ENCODE measurements around the gene KCNJ8.

DNA sequence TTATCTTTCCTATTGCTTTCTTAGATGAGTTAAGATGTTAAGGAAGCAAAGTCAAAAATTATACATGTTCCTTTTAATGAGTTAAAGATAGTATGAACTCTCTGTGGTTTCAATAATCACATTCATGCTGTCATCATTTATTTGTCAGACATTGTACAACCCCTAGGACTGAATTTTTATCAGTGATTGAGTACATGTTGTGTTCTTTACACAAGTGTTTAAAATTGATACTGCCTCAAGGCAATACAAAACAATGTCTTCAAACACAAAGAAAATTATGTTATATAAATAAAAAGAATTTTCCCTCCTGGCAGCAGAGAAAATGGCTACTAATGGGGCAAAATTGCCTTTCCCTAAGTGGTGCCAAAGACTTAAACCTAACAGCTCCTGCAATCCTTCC, 34.6 kb upstream of the KCNJ8 start:
- TF ChIP-seq, protein P1, sequence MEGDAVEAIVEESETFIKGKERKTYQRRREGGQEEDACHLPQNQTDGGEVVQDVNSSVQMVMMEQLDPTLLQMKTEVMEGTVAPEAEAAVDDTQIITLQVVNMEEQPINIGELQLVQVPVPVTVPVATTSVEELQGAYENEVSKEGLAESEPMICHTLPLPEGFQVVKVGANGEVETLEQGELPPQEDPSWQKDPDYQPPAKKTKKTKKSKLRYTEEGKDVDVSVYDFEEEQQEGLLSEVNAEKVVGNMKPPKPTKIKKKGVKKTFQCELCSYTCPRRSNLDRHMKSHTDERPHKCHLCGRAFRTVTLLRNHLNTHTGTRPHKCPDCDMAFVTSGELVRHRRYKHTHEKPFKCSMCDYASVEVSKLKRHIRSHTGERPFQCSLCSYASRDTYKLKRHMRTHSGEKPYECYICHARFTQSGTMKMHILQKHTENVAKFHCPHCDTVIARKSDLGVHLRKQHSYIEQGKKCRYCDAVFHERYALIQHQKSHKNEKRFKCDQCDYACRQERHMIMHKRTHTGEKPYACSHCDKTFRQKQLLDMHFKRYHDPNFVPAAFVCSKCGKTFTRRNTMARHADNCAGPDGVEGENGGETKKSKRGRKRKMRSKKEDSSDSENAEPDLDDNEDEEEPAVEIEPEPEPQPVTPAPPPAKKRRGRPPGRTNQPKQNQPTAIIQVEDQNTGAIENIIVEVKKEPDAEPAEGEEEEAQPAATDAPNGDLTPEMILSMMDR (IDR thresholded peaks at IDR 0.05) = no peak
- TF ChIP-seq EZH2 (IDR thresholded peaks at IDR 0.05) (no peak), EZH2phosphoT487 (IDR thresholded peaks at IDR 0.05) (no peak)
